H9 (cell line): ENCODE results near the gene XYLB. TPM values are rescaled to one million over a fixed set of nuclear protein-coding genes. Genes with fewer than 3 reads are reported as not detected.

ENCODE experiments used
- DNase-seq: peaks from one replicate; pipeline ENCODE4 v3.0.0-alpha.2; 2017
- H2AFZ ChIP-seq: one replicate; pipeline ENCODE4 v1.6.1; 2013; ENCODE audit warnings: mild to moderate bottlenecking, low read length, control low read depth, moderate library complexity
- H2AK5ac ChIP-seq: 2 replicates; pipeline ENCODE4 v1.6.1; 2013; ENCODE audit warnings: low read length, control low read depth, mixed read lengths; ENCODE audit not compliant: insufficient read length
- H2BK120ac ChIP-seq: one replicate; pipeline ENCODE4 v1.6.1; 2013; ENCODE audit warnings: low read depth, mild to moderate bottlenecking, low read length, control low read depth, inconsistent platforms; ENCODE audit not compliant: poor library complexity, severe bottlenecking
- H2BK12ac ChIP-seq: 2 replicates; pipeline ENCODE4 v1.6.1; 2013; ENCODE audit warnings: low read length, control low read depth, mixed read lengths, low read depth; ENCODE audit not compliant: insufficient read length
- H2BK15ac ChIP-seq: 2 replicates; pipeline ENCODE4 v1.6.1; 2013; ENCODE audit warnings: low read depth, low read length, control low read depth
- H2BK20ac ChIP-seq: one replicate; pipeline ENCODE4 v1.6.1; 2013; ENCODE audit warnings: low read depth, mild to moderate bottlenecking, low read length, control low read depth, inconsistent platforms; ENCODE audit not compliant: poor library complexity, severe bottlenecking
- H2BK5ac ChIP-seq: 2 replicates; pipeline ENCODE4 v1.6.1; 2013; ENCODE audit warnings: low read length, control low read depth, mixed read lengths; ENCODE audit not compliant: insufficient read length
- H3K14ac ChIP-seq: 2 replicates; pipeline ENCODE4 v1.6.1; 2013; ENCODE audit warnings: low read length, control low read depth; ENCODE audit not compliant: insufficient read depth
- H3K18ac ChIP-seq: 2 replicates; pipeline ENCODE4 v1.6.1; 2013; ENCODE audit warnings: low read depth, mild to moderate bottlenecking, mixed read lengths, low read length, control low read depth; ENCODE audit not compliant: insufficient read length
- H3K23ac ChIP-seq: 2 replicates; pipeline ENCODE4 v1.6.1; 2013; ENCODE audit warnings: low read length, control low read depth, mixed read lengths, low read depth; ENCODE audit not compliant: insufficient read length
- H3K23me2 ChIP-seq: 2 replicates; pipeline ENCODE4 v1.6.1; 2013; ENCODE audit warnings: low read depth, mild to moderate bottlenecking, mixed read lengths, low read length, control low read depth; ENCODE audit not compliant: insufficient read length, poor library complexity, severe bottlenecking
- H3K27ac ChIP-seq: 2 replicates; pipeline ENCODE4 v1.5.1; 2013; ENCODE audit warnings: low read length, control low read depth, mixed read lengths, low read depth; ENCODE audit not compliant: insufficient read length
- H3K27me3 ChIP-seq: 2 replicates; pipeline ENCODE4 v1.6.1; 2013; ENCODE audit warnings: low read length, control low read depth, inconsistent platforms; ENCODE audit not compliant: insufficient read depth
- H3K4ac ChIP-seq: 2 replicates; pipeline ENCODE4 v1.6.1; 2013; ENCODE audit warnings: low read depth, mild to moderate bottlenecking, control low read depth, inconsistent platforms, low read length, moderate library complexity
- H3K4me1 ChIP-seq: 2 replicates; pipeline ENCODE4 v1.6.1; 2013; ENCODE audit warnings: low read length, control low read depth, inconsistent platforms; ENCODE audit not compliant: insufficient read depth
- H3K4me2 ChIP-seq: 2 replicates; pipeline ENCODE4 v1.6.1; 2013; ENCODE audit warnings: low read length, control low read depth, mixed read lengths; ENCODE audit not compliant: insufficient read length, insufficient read depth
- H3K56ac ChIP-seq: 2 replicates; pipeline ENCODE4 v1.6.1; 2013; ENCODE audit warnings: low read depth, mild to moderate bottlenecking, mixed read lengths, low read length, control low read depth; ENCODE audit not compliant: insufficient read length
- H3K79me1 ChIP-seq: 2 replicates; pipeline ENCODE4 v1.6.1; 2013; ENCODE audit warnings: low read depth, mild to moderate bottlenecking, moderate library complexity, low read length, control low read depth, inconsistent platforms; ENCODE audit not compliant: insufficient read depth, poor library complexity, severe bottlenecking
- H3K79me2 ChIP-seq: 2 replicates; pipeline ENCODE4 v1.6.1; 2013; ENCODE audit warnings: low read length, control low read depth, inconsistent platforms; ENCODE audit not compliant: insufficient read depth
- H3K9ac ChIP-seq: 2 replicates; pipeline ENCODE4 v1.6.1; 2013; ENCODE audit warnings: low read length, control low read depth, mixed read lengths; ENCODE audit not compliant: insufficient read length; ENCODE audit errors: extremely low read depth
- H3K9me3 ChIP-seq: one replicate; pipeline ENCODE4 v1.6.1; 2013; ENCODE audit warnings: low read depth, low read length, inconsistent platforms; ENCODE audit not compliant: control insufficient read depth
- H3T11ph ChIP-seq: one replicate; pipeline ENCODE4 v1.6.1; 2013; ENCODE audit warnings: mild to moderate bottlenecking, low read length, control low read depth, inconsistent platforms
- H4K20me1 ChIP-seq: one replicate; pipeline ENCODE4 v1.6.1; 2013; ENCODE audit not compliant: control insufficient read depth, insufficient read length, insufficient read depth
- H4K5ac ChIP-seq: 2 replicates; pipeline ENCODE4 v1.6.1; 2013; ENCODE audit warnings: low read depth, mild to moderate bottlenecking, mixed read lengths, low read length, control low read depth; ENCODE audit not compliant: insufficient read length
- H4K8ac ChIP-seq: replicated peaks from 2 replicates; pipeline ENCODE4 v1.6.1; 2013; ENCODE audit warnings: low read length, control low read depth, mixed read lengths, low read depth; ENCODE audit not compliant: insufficient read length
- H4K91ac ChIP-seq: 2 replicates; pipeline ENCODE4 v1.6.1; 2013; ENCODE audit warnings: low read depth, mild to moderate bottlenecking, moderate library complexity, mixed read lengths, low read length, control low read depth; ENCODE audit not compliant: insufficient read length
- H3K27ac Mint-ChIP-seq, 3 experiments: 2 replicates in 2 of 3; 3 replicates in 1 of 3; pipeline ENCODE4 v1.8.0; 2020 to 2021; ENCODE audit warnings: mixed read lengths in 3 of 3, mild to moderate bottlenecking in 1 of 3, moderate library complexity in 1 of 3
- H3K27me3 Mint-ChIP-seq: 2 replicates; pipeline ENCODE4 v1.8.0; 2021; ENCODE audit warnings: low read depth, mild to moderate bottlenecking, moderate library complexity, mixed read lengths
- H3K36me3 Mint-ChIP-seq, 3 experiments: 2 replicates in 2 of 3; 3 replicates in 1 of 3; pipeline ENCODE4 v1.8.0; 2020 to 2021; ENCODE audit warnings: low read depth in 3 of 3, mixed read lengths in 3 of 3; ENCODE audit not compliant: insufficient read depth in 1 of 3
- H3K4me1 Mint-ChIP-seq, 2 experiments: 2 replicates each; pipeline ENCODE4 v1.8.0; 2020; ENCODE audit warnings: mixed read lengths in 2 of 2
- H3K4me3 Mint-ChIP-seq, 2 experiments: 2 replicates in 1 of 2; 3 replicates in 1 of 2; pipeline ENCODE4 v1.8.0; 2020 to 2021; ENCODE audit warnings: mild to moderate bottlenecking in 2 of 2, mixed read lengths in 2 of 2, moderate library complexity in 1 of 2
- H3K9me3 Mint-ChIP-seq, 2 experiments: 2 replicates in 1 of 2; 3 replicates in 1 of 2; pipeline ENCODE4 v1.8.0; 2020; ENCODE audit warnings: mild to moderate bottlenecking in 2 of 2, mixed read lengths in 2 of 2, moderate library complexity in 1 of 2
- WGBS: extraction: QIAGEN DNeasy Blood & Tissue Kit; methylation state at CpG from one replicate; pipeline ENCODE4 v1.1.7; 2013; ENCODE audit warnings: missing lambda C conversion rate, low lambda C conversion rate, mixed read lengths; ENCODE audit not compliant: insufficient read length; ENCODE audit errors: extremely low coverage; 5-methylcytosine and 5-hydroxymethylcytosine counted together
- total RNA-seq: library from RNA; stranded (reverse); gene quantifications from 2 replicates; pipeline ENCODE4 v1.2.1, GENCODE V29; 2021
- TF ChIP-seq, protein P1 (sequence below): fragments of 200-600 bp; sonication (generic); conservative IDR thresholded peaks from 3 replicates; pipeline ENCODE4 v1.8.0; 2021; ENCODE audit warnings: antibody characterized with exemption, mild to moderate bottlenecking

Gene XYLB
- total RNA-seq, 1 experiment from 2014 or later: 2.6 TPM

DNA sequence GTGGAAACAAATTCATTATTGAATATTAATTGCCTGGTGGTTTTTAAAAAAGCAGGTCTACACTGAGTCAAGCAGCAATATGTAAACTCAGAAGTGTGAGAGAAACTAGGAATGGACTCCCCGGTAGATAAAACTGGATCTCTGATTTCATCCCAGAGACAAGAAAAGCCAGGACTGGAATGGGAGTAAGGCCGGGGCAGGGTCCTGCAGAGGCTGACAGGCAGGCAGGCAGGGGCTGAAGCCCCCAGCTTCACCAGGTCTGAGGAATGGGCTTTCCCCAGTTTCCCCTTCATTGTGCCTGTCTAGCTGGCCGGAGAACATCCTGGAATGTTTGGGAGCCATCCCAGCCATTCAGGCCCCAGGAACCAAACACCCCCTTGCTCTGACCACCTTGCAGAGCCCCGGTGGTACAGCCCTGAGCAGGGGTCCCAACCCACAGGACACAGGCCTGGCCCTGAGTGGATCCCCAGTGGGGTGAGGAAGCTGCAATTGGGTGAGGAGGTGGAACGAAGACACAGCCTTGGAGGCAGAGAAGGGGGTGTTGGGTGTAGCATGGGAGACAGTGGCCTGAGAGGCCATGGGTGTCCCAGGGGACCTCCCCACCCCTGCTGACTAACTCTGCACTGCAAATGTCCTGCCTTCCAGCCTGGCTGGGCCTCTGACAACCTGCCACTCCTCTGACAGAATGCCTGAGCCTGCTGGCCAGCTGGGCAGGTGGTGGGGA, 31.7 kb upstream of the XYLB start:
- Histone ChIP-seq H4K91ac (no peak overlapping the region), H2BK15ac (no peak overlapping the region), H3K79me2 (no peaks in the 10 kb centered on the region), H3K4ac (no peak overlapping the region), H3K27me3 (no peaks in the 10 kb centered on the region), H3K18ac (no peak overlapping the region), H3K56ac (no peak overlapping the region), H3K27ac (no peak overlapping the region), H3K79me1 (no peaks in the 10 kb centered on the region), H4K5ac (no peak overlapping the region), H3K23ac (no peak overlapping the region), H2BK120ac (no peak overlapping the region), H3K9me3 (no peaks in the 10 kb centered on the region), H3K4me1 (no peaks in the 10 kb centered on the region), H2BK12ac (no peak overlapping the region), H3K9ac (no peak overlapping the region), H3T11ph (no peak overlapping the region), H2BK5ac (no peak overlapping the region), H3K23me2 (no peaks in the 10 kb centered on the region), H4K8ac (no peak overlapping the region), H2BK20ac (no peak overlapping the region), H4K20me1 (no peaks in the 10 kb centered on the region), H3K14ac (no peak overlapping the region), H2AFZ (no peak overlapping the region), H3K4me2 (no peak overlapping the region), H2AK5ac (no peak overlapping the region)
- TF ChIP-seq, protein P1, sequence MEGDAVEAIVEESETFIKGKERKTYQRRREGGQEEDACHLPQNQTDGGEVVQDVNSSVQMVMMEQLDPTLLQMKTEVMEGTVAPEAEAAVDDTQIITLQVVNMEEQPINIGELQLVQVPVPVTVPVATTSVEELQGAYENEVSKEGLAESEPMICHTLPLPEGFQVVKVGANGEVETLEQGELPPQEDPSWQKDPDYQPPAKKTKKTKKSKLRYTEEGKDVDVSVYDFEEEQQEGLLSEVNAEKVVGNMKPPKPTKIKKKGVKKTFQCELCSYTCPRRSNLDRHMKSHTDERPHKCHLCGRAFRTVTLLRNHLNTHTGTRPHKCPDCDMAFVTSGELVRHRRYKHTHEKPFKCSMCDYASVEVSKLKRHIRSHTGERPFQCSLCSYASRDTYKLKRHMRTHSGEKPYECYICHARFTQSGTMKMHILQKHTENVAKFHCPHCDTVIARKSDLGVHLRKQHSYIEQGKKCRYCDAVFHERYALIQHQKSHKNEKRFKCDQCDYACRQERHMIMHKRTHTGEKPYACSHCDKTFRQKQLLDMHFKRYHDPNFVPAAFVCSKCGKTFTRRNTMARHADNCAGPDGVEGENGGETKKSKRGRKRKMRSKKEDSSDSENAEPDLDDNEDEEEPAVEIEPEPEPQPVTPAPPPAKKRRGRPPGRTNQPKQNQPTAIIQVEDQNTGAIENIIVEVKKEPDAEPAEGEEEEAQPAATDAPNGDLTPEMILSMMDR: no peak
- H3K27me3 Mint-ChIP-seq: peaks cover 3% of the 10 kb centered on the region
- no peak overlapping the region for H3K4me3 Mint-ChIP-seq
- H3K4me1 Mint-ChIP-seq: peaks cover 0 to 10% of the 10 kb centered on the region in 2 experiments; a peak in 3 of 4 replicates
- DNase-seq: no peak
- no peaks in the 10 kb centered on the region for H3K36me3 Mint-ChIP-seq
- WGBS: no CpG with 5 or more reads among the region's 5 CpGs
- no peak overlapping the region for H3K27ac Mint-ChIP-seq
- H3K9me3 Mint-ChIP-seq: no peaks in the 10 kb centered on the region
